Neuronal stem cell (in vitro differentiated cells): ENCODE data around the gene ZSWIM7.

Source experiments
- DNase-seq: peaks from one replicate; pipeline ENCODE4 v3.0.0-alpha.2; 2013; ENCODE audit warnings: low spot score
- H2AFZ ChIP-seq: one replicate; pipeline ENCODE4 v1.6.1; 2013; ENCODE audit warnings: mild to moderate bottlenecking, low read length, inconsistent platforms
- H2AK5ac ChIP-seq: 2 replicates; pipeline ENCODE4 v1.6.1; 2013; ENCODE audit warnings: low read depth, mild to moderate bottlenecking, inconsistent platforms, low read length, moderate library complexity, mixed read lengths
- H2BK120ac ChIP-seq: 2 replicates; pipeline ENCODE4 v1.6.1; 2013; ENCODE audit warnings: low read depth, mild to moderate bottlenecking, inconsistent platforms, low read length, moderate library complexity, mixed read lengths
- H2BK12ac ChIP-seq: one replicate; pipeline ENCODE4 v1.6.1; 2013; ENCODE audit warnings: low read length, inconsistent platforms
- H2BK15ac ChIP-seq: 2 replicates; pipeline ENCODE4 v1.6.1; 2013; ENCODE audit warnings: mild to moderate bottlenecking, low read length, inconsistent platforms, mixed read lengths
- H2BK5ac ChIP-seq: one replicate; pipeline ENCODE4 v1.6.1; 2013; ENCODE audit warnings: inconsistent platforms, mild to moderate bottlenecking, low read length, moderate library complexity
- H3K14ac ChIP-seq: one replicate; pipeline ENCODE4 v1.6.1; 2013; ENCODE audit warnings: low read length, inconsistent platforms
- H3K18ac ChIP-seq: 2 replicates; pipeline ENCODE4 v1.6.1; 2013; ENCODE audit warnings: low read length, inconsistent platforms
- H3K23ac ChIP-seq: 2 replicates; pipeline ENCODE4 v1.6.1; 2013; ENCODE audit warnings: low read depth, mild to moderate bottlenecking, mixed read lengths, low read length, inconsistent platforms; ENCODE audit not compliant: poor library complexity
- H3K27ac ChIP-seq: replicated peaks from 3 replicates; pipeline ENCODE4 v1.5.1; 2013; ENCODE audit warnings: low read length, inconsistent platforms
- H3K27me3 ChIP-seq, 3 experiments: 2 replicates each; pipeline ENCODE4 v1.6.1; 2013; ENCODE audit warnings: low read length in 3 of 3, mild to moderate bottlenecking in 2 of 3, inconsistent platforms in 1 of 3, low read depth in 1 of 3, mixed read lengths in 1 of 3, moderate library complexity in 1 of 3; ENCODE audit not compliant: control insufficient read depth in 3 of 3, insufficient read depth in 3 of 3
- H3K36me3 ChIP-seq, 2 donors: replicated peaks in 1 of 2; 2 replicates each; pipeline ENCODE4 v1.6.1; 2013; ENCODE audit warnings: low read length in 2 of 2; ENCODE audit not compliant: control insufficient read depth in 2 of 2, insufficient read depth in 2 of 2
- H3K4ac ChIP-seq: 2 replicates; pipeline ENCODE4 v1.6.1; 2013; ENCODE audit warnings: inconsistent platforms, mild to moderate bottlenecking, low read length, moderate library complexity
- H3K4me1 ChIP-seq, 2 donors: 1 replicate in 1 of 2; 2 replicates in 1 of 2; pipeline ENCODE4 v1.6.1; 2013; ENCODE audit warnings: low read length in 2 of 2, low read depth in 1 of 2; ENCODE audit not compliant: control insufficient read depth in 2 of 2, insufficient read depth in 1 of 2
- H3K4me2 ChIP-seq: one replicate; pipeline ENCODE4 v1.6.1; 2013; ENCODE audit warnings: mild to moderate bottlenecking, low read length, inconsistent platforms; ENCODE audit not compliant: insufficient read depth, poor library complexity, severe bottlenecking
- H3K4me3 ChIP-seq, 2 donors: 2 replicates each; pipeline ENCODE4 v1.5.1; 2013; ENCODE audit warnings: low read length in 2 of 2, mild to moderate bottlenecking in 2 of 2, inconsistent platforms in 1 of 2, moderate library complexity in 1 of 2
- H3K79me1 ChIP-seq: one replicate; pipeline ENCODE4 v1.6.1; 2013; ENCODE audit warnings: low read depth, mild to moderate bottlenecking, inconsistent platforms, low read length, moderate library complexity
- H3K9ac ChIP-seq: one replicate; pipeline ENCODE4 v1.6.1; 2013; ENCODE audit warnings: mild to moderate bottlenecking, low read depth, low read length, inconsistent platforms; ENCODE audit not compliant: poor library complexity
- H3K9me3 ChIP-seq, 2 donors: replicated peaks in 1 of 2; 2 replicates each; pipeline versions ENCODE3 to v1.6.1; 2013; ENCODE audit warnings: low read length in 2 of 2, mild to moderate bottlenecking in 2 of 2, inconsistent platforms in 1 of 2, low read depth in 1 of 2, mixed read lengths in 1 of 2, moderate library complexity in 1 of 2; ENCODE audit not compliant: control insufficient read depth in 2 of 2, insufficient read depth in 1 of 2
- H4K8ac ChIP-seq: one replicate; pipeline ENCODE4 v1.6.1; 2013; ENCODE audit warnings: low read depth, mild to moderate bottlenecking, inconsistent platforms, low read length, moderate library complexity
- H4K91ac ChIP-seq: one replicate; pipeline ENCODE4 v1.6.1; 2013; ENCODE audit warnings: low read length, low read depth, mild to moderate bottlenecking, inconsistent platforms; ENCODE audit not compliant: poor library complexity
- WGBS, 2 donors: extraction: QIAGEN DNeasy Blood & Tissue Kit; methylation state at CpG; one replicate each; pipeline ENCODE4 v1.1.7; 2013; ENCODE audit warnings: missing lambda C conversion rate in 2 of 2, mixed read lengths in 1 of 2; ENCODE audit not compliant: insufficient read length in 2 of 2, insufficient replicate concordance in 1 of 2; ENCODE audit errors: extremely low coverage in 2 of 2; 5-methylcytosine and 5-hydroxymethylcytosine counted together

Gene ZSWIM7

DNA sequence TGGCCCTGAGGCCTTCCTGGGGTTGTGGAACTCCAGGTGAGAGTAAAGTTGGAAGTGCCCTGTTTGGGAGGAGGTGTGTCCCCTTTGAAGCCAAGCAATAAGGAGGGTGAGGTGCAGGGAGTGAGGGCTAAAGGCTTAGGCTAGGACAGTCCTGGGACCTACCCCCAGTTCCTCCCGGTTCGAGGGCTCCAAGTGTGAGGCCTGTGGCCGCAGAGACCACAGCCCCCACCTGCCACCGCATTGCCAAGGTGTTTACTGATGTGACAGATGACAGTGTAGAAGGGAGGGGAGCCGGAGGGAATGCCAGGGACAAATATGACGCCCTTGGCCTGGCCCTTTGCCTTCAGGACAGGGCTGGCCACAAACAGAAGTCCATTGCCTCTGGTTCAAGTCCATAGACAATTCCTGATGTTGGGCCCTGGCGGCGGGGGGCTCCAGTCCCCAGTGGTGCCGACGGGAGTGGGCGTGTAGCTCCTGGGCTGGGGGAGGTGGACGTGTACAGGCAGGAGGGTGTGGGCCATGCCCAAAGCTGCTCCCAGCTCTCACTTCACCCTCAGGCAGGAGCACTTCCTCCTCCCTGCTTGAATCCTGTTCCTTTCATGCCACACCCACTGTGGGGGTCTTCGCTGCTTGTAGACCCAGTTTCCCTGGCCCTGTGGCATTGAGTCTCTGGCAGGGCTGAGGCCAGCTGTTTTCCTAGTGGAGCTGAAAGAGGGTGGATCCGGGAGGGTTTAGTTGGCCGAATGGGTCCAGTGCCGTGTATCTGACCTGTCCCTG, 51.3 kb downstream of the ZSWIM7 start:
- Histone ChIP-seq H3K79me1 (no peaks in the 10 kb centered on the region), H4K91ac (no peak overlapping the region), H3K27ac (no peak overlapping the region), H2BK5ac (no peak overlapping the region), H2BK15ac (no peak overlapping the region), H4K8ac (no peak overlapping the region), H3K4me2 (no peak overlapping the region), H3K18ac (no peak overlapping the region), H2AFZ (no peak overlapping the region), H2AK5ac (no peak overlapping the region), H3K9me3 (peaks cover 0 to 2% of the 10 kb centered on the region in 2 donors), H3K14ac (no peak overlapping the region), H2BK12ac (peak overlapping the region; percentile 92), H3K23ac (peak overlapping the region; percentile 32), H3K9ac (no peak overlapping the region), H3K4ac (no peak overlapping the region), H3K4me1 (peaks cover 0 to 6% of the 10 kb centered on the region in 2 donors), H3K36me3 (no peaks in the 10 kb centered on the region), H3K27me3 (peaks cover 4 to 46% (median 36%) of the 10 kb centered on the region in 3 experiments), H2BK120ac (no peak overlapping the region), H3K4me3 (no peak overlapping the region)
- no peak for DNase-seq
- WGBS, 2 donors: no CpG with 5 or more reads among the region's 16 CpGs

- H3K79me1 ChIP-seq: no peaks in the 10 kb centered on the region
- peaks cover 0 to 4% of the 10 kb centered on the region in 2 donors for H3K4me1 ChIP-seq
- H3K9ac ChIP-seq: no peak overlapping the region
- H3K27me3 ChIP-seq: peaks cover 4 to 55% (median 38%) of the 10 kb centered on the region in 3 experiments
- H3K4me3 ChIP-seq: no peak overlapping the region
- H2BK120ac ChIP-seq: no peak overlapping the region
- H3K9me3 ChIP-seq: peaks cover 2 to 3% of the 10 kb centered on the region in 2 donors
- no peak overlapping the region for H4K91ac ChIP-seq
- no peak overlapping the region for H2BK12ac ChIP-seq
- H2AK5ac ChIP-seq: no peak overlapping the region
- no peaks in the 10 kb centered on the region for H3K36me3 ChIP-seq
- no peak overlapping the region for H3K14ac ChIP-seq
- H3K23ac ChIP-seq: no peak overlapping the region
- H3K27ac ChIP-seq: no peak overlapping the region
- H3K18ac ChIP-seq: peak overlapping the region; percentile 8
- no peak overlapping the region for H2BK15ac ChIP-seq
- no peak for DNase-seq
- WGBS, 2 donors: no CpG with 5 or more reads among the region's 3 CpGs
- no peak overlapping the region for H2AFZ ChIP-seq
- H3K4ac ChIP-seq: no peak overlapping the region
- no peak overlapping the region for H2BK5ac ChIP-seq
- no peak overlapping the region for H3K4me2 ChIP-seq
- H4K8ac ChIP-seq: no peak overlapping the region
These were observed 52.2 kb downstream of the ZSWIM7 start for GRCh38 chr17:15947271-15947670.

DNA sequence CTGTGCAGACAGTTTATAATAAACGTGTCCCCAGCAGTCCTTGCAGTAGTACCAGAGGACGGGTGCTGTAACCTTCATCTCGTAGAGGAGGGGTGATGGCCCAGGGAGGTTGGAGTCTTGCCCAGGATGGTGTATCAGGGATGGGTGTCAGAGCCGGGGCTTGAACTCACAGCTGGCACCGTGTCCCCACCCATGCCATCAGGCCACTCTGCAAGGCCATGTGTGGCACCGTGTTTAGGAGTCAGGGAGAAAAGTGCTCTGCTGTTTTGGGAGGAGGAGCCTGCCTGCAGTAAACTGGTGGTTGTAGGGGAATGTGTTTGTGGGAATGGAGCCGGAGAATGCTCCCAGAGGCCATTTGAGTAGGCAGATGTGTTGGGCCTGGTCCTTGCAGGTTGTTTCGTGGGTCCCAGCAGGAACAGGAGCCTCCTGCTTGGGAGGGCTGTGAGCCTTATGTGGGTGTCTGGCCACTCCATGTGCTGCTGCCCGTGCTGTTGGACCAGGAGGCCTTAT, 52.8 kb downstream of the ZSWIM7 start:
- Histone ChIP-seq H2AFZ (no peak overlapping the region), H3K14ac (no peak overlapping the region), H2BK120ac (no peak overlapping the region), H3K4me2 (no peak overlapping the region), H3K79me1 (no peaks in the 10 kb centered on the region), H3K4me1 (peaks cover 0 to 3% of the 10 kb centered on the region in 2 donors), H3K9me3 (peaks cover 2 to 3% of the 10 kb centered on the region in 2 donors), H3K18ac (peak overlapping the region; percentile 17), H2BK12ac (no peak overlapping the region), H4K91ac (no peak overlapping the region), H3K27me3 (peaks cover 4 to 60% (median 38%) of the 10 kb centered on the region in 3 experiments), H3K23ac (no peak overlapping the region), H3K27ac (no peak overlapping the region), H2AK5ac (no peak overlapping the region), H2BK5ac (no peak overlapping the region), H3K4me3 (no peak overlapping the region), H3K4ac (no peak overlapping the region), H4K8ac (no peak overlapping the region), H3K36me3 (no peaks in the 10 kb centered on the region), H2BK15ac (no peak overlapping the region), H3K9ac (no peak overlapping the region)
- no CpG with 5 or more reads among the region's 9 CpGs for WGBS, 2 donors
- no peak for DNase-seq

- Histone ChIP-seq H3K4me3 (peak overlapping the region; percentile 50 to 78), H3K27ac (no peak overlapping the region)
- no peak for DNase-seq
These were observed 53.8 kb downstream of the ZSWIM7 start for GRCh38 chr17:15945527-15946191.

More at GRCh38 chr17:15945527-15946191, 53.8 kb downstream of the ZSWIM7 start:
- H2AFZ ChIP-seq: peak overlapping the region; percentile 96
- peaks cover 2 to 3% of the 10 kb centered on the region in 2 donors for H3K9me3 ChIP-seq
- no peaks in the 10 kb centered on the region for H3K79me1 ChIP-seq
- peak overlapping the region; percentile 98 for H2BK15ac ChIP-seq
- H3K9ac ChIP-seq: peak overlapping the region; percentile 83
- no peak overlapping the region for H4K8ac ChIP-seq
- peak overlapping the region; percentile 60 for H3K4ac ChIP-seq
- H3K27me3 ChIP-seq: peaks cover 4 to 62% (median 38%) of the 10 kb centered on the region in 3 experiments
- peak overlapping the region; percentile 46 for H2BK5ac ChIP-seq
- peak overlapping the region; percentile 57 for H2AK5ac ChIP-seq
- no CpG with 5 or more reads among the region's 64 CpGs for WGBS, 2 donors
- H3K18ac ChIP-seq: peak overlapping the region; percentile 97
- H3K4me2 ChIP-seq: peak overlapping the region; percentile 96
- H4K91ac ChIP-seq: no peak overlapping the region
- H3K14ac ChIP-seq: peak overlapping the region; percentile 92
- peak overlapping the region; percentile 5 for H2BK120ac ChIP-seq
- no peaks in the 10 kb centered on the region for H3K36me3 ChIP-seq
- peak overlapping the region; percentile 94 for H3K23ac ChIP-seq
- peak overlapping the region; percentile 99 for H2BK12ac ChIP-seq
- H3K4me1 ChIP-seq: peaks cover 0 to 3% of the 10 kb centered on the region in 2 donors
